Neural cell (in vitro differentiated cells): ENCODE data around the gene TLE7. TPM values are rescaled to one million over a fixed set of nuclear protein-coding genes. Genes with fewer than 3 reads are reported as not detected.

ENCODE experiments used
- H2AFZ ChIP-seq: fragments of 200-600, 300-800 bp; sonication (generic), shearing (Covaris generic); 2 replicates; pipeline ENCODE4 v1.6.0; 2014; ENCODE audit warnings: low read depth, mild to moderate bottlenecking, antibody characterized with exemption, low read length, moderate library complexity
- H3F3A ChIP-seq: fragments of 200-600 bp; shearing (Covaris generic); 2 replicates; pipeline ENCODE4 v1.6.1; 2016; ENCODE audit warnings: mild to moderate bottlenecking, moderate library complexity, mixed read lengths, antibody characterized with exemption, low read length; ENCODE audit not compliant: insufficient read depth, poor library complexity, severe bottlenecking
- H3K27ac ChIP-seq: fragments of 200-600, 300-800 bp; sonication (generic), shearing (Covaris generic); 2 replicates; pipeline ENCODE4 v1.5.1; 2014; ENCODE audit warnings: mild to moderate bottlenecking, low read length, moderate library complexity
- H3K27me3 ChIP-seq: fragments of 300-800, 200-600 bp; sonication (generic), shearing (Covaris generic); 2 replicates; pipeline ENCODE4 v1.6.0; 2014; ENCODE audit warnings: mild to moderate bottlenecking, low read depth, low read length, moderate library complexity; ENCODE audit not compliant: insufficient read depth
- H3K36me3 ChIP-seq: fragments of 300-800, 200-600 bp; sonication (generic), shearing (Covaris generic); 2 replicates; pipeline ENCODE4 v1.5.1; 2014; ENCODE audit warnings: mild to moderate bottlenecking, antibody characterized with exemption, low read length, moderate library complexity; ENCODE audit not compliant: insufficient read depth
- H3K4me2 ChIP-seq: fragments of 300-800, 200-600 bp; sonication (generic), shearing (Covaris generic); 2 replicates; pipeline ENCODE4 v1.6.0; 2014; ENCODE audit warnings: mild to moderate bottlenecking, low read length
- H3K4me3 ChIP-seq: fragments of 300-800, 200-600 bp; sonication (generic), shearing (Covaris generic); 2 replicates; pipeline ENCODE4 v1.5.1; 2014; ENCODE audit warnings: mild to moderate bottlenecking, low read length, moderate library complexity
- H3K79me2 ChIP-seq: fragments of 200-600 bp; shearing (Covaris generic); replicated peaks from 2 replicates; pipeline ENCODE4 v1.6.0; 2014; ENCODE audit warnings: mild to moderate bottlenecking, low read length, moderate library complexity; ENCODE audit not compliant: insufficient read depth
- H3K9ac ChIP-seq: fragments of 300-800, 200-600 bp; sonication (generic), shearing (Covaris generic); 2 replicates; pipeline ENCODE4 v1.6.1; 2016; ENCODE audit warnings: mild to moderate bottlenecking, low read length, mixed read lengths
- H3K9me2 ChIP-seq: fragments of 200-600 bp; shearing (Covaris generic); 2 replicates; pipeline ENCODE4 v1.6.1; 2016; ENCODE audit warnings: mild to moderate bottlenecking, low read length, mixed read lengths; ENCODE audit not compliant: insufficient read depth
- H3K9me3 ChIP-seq: fragments of 200-600, 300-800 bp; sonication (generic), shearing (Covaris generic); 2 replicates; pipeline ENCODE4 v1.6.1; 2016; ENCODE audit warnings: mild to moderate bottlenecking, mixed run types, low read length, moderate library complexity, mixed read lengths
- H4K20me1 ChIP-seq: fragments of 200-600 bp; shearing (Covaris generic); 2 replicates; pipeline ENCODE4 v1.6.1; 2016; ENCODE audit warnings: mild to moderate bottlenecking, mixed run types; ENCODE audit not compliant: insufficient read depth
- EP300 ChIP-seq: fragments of 450-650 bp; conservative IDR thresholded peaks from 2 replicates; pipeline ENCODE4 v1.6.1; 2014; ENCODE audit warnings: antibody characterized with exemption, mild to moderate bottlenecking, moderate library complexity; ENCODE audit not compliant: poor library complexity, severe bottlenecking
- EZH2 ChIP-seq: fragments of 200-600, 300-800 bp; shearing (Covaris generic), sonication (generic); IDR thresholded peaks from 2 replicates; pipeline ENCODE4 v1.6.1; 2014; ENCODE audit warnings: antibody characterized with exemption, low read length, borderline replicate concordance, mild to moderate bottlenecking; ENCODE audit not compliant: insufficient read depth, poor library complexity, severe bottlenecking
- MXI1 ChIP-seq: fragments of 450-650 bp; conservative IDR thresholded peaks from 2 replicates; pipeline ENCODE4 v1.6.1; 2014; ENCODE audit warnings: antibody characterized with exemption, mild to moderate bottlenecking; ENCODE audit not compliant: poor library complexity, severe bottlenecking
- RAD21 ChIP-seq: fragments of 450-650 bp; conservative IDR thresholded peaks from 2 replicates; pipeline ENCODE4 v1.6.1; 2014; ENCODE audit warnings: antibody characterized with exemption, mild to moderate bottlenecking, moderate library complexity
- REST ChIP-seq: IDR thresholded peaks from 2 replicates; pipeline ENCODE4 v1.6.1; 2012; ENCODE audit warnings: borderline replicate concordance
- SMC3 ChIP-seq: fragments of 450-650 bp; conservative IDR thresholded peaks from 2 replicates; pipeline ENCODE4 v1.6.1; 2014; ENCODE audit warnings: antibody characterized with exemption, mild to moderate bottlenecking, moderate library complexity; ENCODE audit not compliant: poor library complexity
- TAF1 ChIP-seq: IDR thresholded peaks from 2 replicates; pipeline ENCODE4 v1.6.1; 2012; ENCODE audit warnings: low read depth
- polyA plus RNA-seq: library from polyadenylated mRNA; depleted of rRNA; stranded (reverse); fragments of >200 nt; gene quantifications from 2 replicates; pipeline ENCODE4 v1.2.3, GENCODE V29; 2014
- TF ChIP-seq, protein P1 (sequence below): fragments of 450-650 bp; IDR thresholded peaks from 2 replicates; pipeline ENCODE4 v1.5.1; 2014; ENCODE audit warnings: antibody characterized with exemption, mild to moderate bottlenecking, moderate library complexity; ENCODE audit not compliant: poor library complexity, severe bottlenecking

Gene TLE7
- polyA plus RNA-seq, 1 donor from 2014 or later, result not detected

GRCh38 chr16:71431991-71432390 is 9.9 kb downstream of the TLE7 start:
- no peaks in the 10 kb centered on the region for H3K9me3 ChIP-seq
- TF ChIP-seq SMC3 (no peak), RAD21 (no peak), EP300 (no peak), TAF1 (no peak), EZH2 (no peak), MXI1 (no peak)
- TF ChIP-seq, protein P1, sequence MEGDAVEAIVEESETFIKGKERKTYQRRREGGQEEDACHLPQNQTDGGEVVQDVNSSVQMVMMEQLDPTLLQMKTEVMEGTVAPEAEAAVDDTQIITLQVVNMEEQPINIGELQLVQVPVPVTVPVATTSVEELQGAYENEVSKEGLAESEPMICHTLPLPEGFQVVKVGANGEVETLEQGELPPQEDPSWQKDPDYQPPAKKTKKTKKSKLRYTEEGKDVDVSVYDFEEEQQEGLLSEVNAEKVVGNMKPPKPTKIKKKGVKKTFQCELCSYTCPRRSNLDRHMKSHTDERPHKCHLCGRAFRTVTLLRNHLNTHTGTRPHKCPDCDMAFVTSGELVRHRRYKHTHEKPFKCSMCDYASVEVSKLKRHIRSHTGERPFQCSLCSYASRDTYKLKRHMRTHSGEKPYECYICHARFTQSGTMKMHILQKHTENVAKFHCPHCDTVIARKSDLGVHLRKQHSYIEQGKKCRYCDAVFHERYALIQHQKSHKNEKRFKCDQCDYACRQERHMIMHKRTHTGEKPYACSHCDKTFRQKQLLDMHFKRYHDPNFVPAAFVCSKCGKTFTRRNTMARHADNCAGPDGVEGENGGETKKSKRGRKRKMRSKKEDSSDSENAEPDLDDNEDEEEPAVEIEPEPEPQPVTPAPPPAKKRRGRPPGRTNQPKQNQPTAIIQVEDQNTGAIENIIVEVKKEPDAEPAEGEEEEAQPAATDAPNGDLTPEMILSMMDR, result no peak
- no peak overlapping the region for H3K4me2 ChIP-seq
- H3K4me3 ChIP-seq, result no peak overlapping the region
- H3F3A ChIP-seq, result no peaks in the 10 kb centered on the region
- no peaks in the 10 kb centered on the region for H3K36me3 ChIP-seq
- H3K9me2 ChIP-seq, result no peaks in the 10 kb centered on the region
- H3K27me3 ChIP-seq, result no peaks in the 10 kb centered on the region
- H2AFZ ChIP-seq, result no peak overlapping the region
- no peak overlapping the region for H3K27ac ChIP-seq
- no peak overlapping the region for H3K9ac ChIP-seq
- no peaks in the 10 kb centered on the region for H4K20me1 ChIP-seq
- H3K79me2 ChIP-seq, result no peaks in the 10 kb centered on the region

GRCh38 chr16:71431176-71431575 is 10.7 kb downstream of the TLE7 start:
- no peaks in the 10 kb centered on the region for H3F3A ChIP-seq
- H3K4me3 ChIP-seq, result no peak overlapping the region
- H3K9me3 ChIP-seq, result no peaks in the 10 kb centered on the region
- H3K27me3 ChIP-seq, result peaks cover 5% of the 10 kb centered on the region
- H4K20me1 ChIP-seq, result no peaks in the 10 kb centered on the region
- no peak overlapping the region for H2AFZ ChIP-seq
- TF ChIP-seq REST, result no peak
- TF ChIP-seq MXI1, result no peak
- TF ChIP-seq EP300, result no peak
- TF ChIP-seq, protein P1, result no peak
- no peak for TF ChIP-seq SMC3
- no peak for TF ChIP-seq EZH2
- H3K79me2 ChIP-seq, result no peaks in the 10 kb centered on the region
- no peaks in the 10 kb centered on the region for H3K9me2 ChIP-seq
- no peak overlapping the region for H3K27ac ChIP-seq
- H3K9ac ChIP-seq, result no peak overlapping the region
- H3K4me2 ChIP-seq, result no peak overlapping the region
- H3K36me3 ChIP-seq, result no peaks in the 10 kb centered on the region
